ENCODE data around the gene ZBTB4.

DNA sequence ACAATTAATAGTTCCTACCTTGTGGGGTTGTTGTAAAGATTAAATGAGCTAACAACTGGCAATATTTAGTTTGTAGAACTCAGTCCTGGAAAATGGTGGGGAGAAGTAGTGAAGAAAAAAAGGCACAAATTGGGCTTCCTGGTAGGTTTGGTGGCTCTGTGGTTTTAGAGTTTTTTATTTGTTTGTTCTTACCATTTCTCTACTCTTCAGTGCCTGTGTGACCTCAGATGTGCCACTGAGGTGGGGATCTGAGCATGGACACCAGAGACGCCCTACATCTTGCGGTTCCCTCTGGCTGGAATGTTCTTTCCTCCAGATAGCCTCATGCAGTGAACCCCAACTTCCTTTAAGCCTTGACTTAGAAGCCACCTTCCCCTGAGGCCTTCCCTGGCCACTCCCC is 7.7 kb downstream of the ZBTB4 start:
- TF ChIP-seq, protein P1, sequence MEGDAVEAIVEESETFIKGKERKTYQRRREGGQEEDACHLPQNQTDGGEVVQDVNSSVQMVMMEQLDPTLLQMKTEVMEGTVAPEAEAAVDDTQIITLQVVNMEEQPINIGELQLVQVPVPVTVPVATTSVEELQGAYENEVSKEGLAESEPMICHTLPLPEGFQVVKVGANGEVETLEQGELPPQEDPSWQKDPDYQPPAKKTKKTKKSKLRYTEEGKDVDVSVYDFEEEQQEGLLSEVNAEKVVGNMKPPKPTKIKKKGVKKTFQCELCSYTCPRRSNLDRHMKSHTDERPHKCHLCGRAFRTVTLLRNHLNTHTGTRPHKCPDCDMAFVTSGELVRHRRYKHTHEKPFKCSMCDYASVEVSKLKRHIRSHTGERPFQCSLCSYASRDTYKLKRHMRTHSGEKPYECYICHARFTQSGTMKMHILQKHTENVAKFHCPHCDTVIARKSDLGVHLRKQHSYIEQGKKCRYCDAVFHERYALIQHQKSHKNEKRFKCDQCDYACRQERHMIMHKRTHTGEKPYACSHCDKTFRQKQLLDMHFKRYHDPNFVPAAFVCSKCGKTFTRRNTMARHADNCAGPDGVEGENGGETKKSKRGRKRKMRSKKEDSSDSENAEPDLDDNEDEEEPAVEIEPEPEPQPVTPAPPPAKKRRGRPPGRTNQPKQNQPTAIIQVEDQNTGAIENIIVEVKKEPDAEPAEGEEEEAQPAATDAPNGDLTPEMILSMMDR (conservative IDR thresholded peaks at IDR 0.05; ENCODE audit: low read length): no peak
- no peak for TF ChIP-seq EZH2phosphoT487 (IDR thresholded peaks at IDR 0.05; ENCODE audit: borderline replicate concordance)
